ENCODE measurements around the gene SRGAP2.
"Not testable (repeated sequence)": the region's sequence is repeated elsewhere in the genome, so short reads cannot be mapped to it uniquely, and the experiment has no call there.

The SRGAP2 gene

GRCh38 chr1:206210802-206211201 is 7.5 kb downstream of the SRGAP2 start:
- DNase-seq, result not testable (repeated sequence)

- DNase-seq, result not testable (repeated sequence)
Observed at GRCh38 chr1:206215600-206216392, 12.5 kb downstream of the SRGAP2 start.

- not testable (repeated sequence) for DNase-seq
Observed at GRCh38 chr1:206218285-206218684, 14.9 kb downstream of the SRGAP2 start.

GRCh38 chr1:206218765-206219164 is 15.4 kb downstream of the SRGAP2 start:
- DNase-seq, result not testable (repeated sequence)

GRCh38 chr1:206219514-206220331 is 16.4 kb downstream of the SRGAP2 start:
- DNase-seq, result not testable (repeated sequence)

- not testable (repeated sequence) for DNase-seq
Observed at GRCh38 chr1:206220332-206221000, 17.1 kb downstream of the SRGAP2 start.

- DNase-seq, result not testable (repeated sequence)
Observed at GRCh38 chr1:206221585-206221984, 18.2 kb downstream of the SRGAP2 start.

- not testable (repeated sequence) for DNase-seq
Observed at GRCh38 chr1:206224190-206224776, 20.9 kb downstream of the SRGAP2 start.

GRCh38 chr1:206225386-206225785 is 22.0 kb downstream of the SRGAP2 start:
- DNase-seq, result not testable (repeated sequence)

GRCh38 chr1:206226886-206227285 is 23.5 kb downstream of the SRGAP2 start:
- DNase-seq, result not testable (repeated sequence)

- not testable (repeated sequence) for DNase-seq
Observed at GRCh38 chr1:206229286-206229685, 25.9 kb downstream of the SRGAP2 start.

- not testable (repeated sequence) for DNase-seq
Observed at GRCh38 chr1:206231989-206232388, 28.6 kb downstream of the SRGAP2 start.

- not testable (repeated sequence) for DNase-seq
Observed at GRCh38 chr1:206232970-206233645, 29.8 kb downstream of the SRGAP2 start.

- not testable (repeated sequence) for DNase-seq
Observed at GRCh38 chr1:206234189-206234916, 31.0 kb downstream of the SRGAP2 start.

- not testable (repeated sequence) for DNase-seq
Observed at GRCh38 chr1:206235190-206235589, 31.8 kb downstream of the SRGAP2 start.

GRCh38 chr1:206240288-206240687 is 36.9 kb downstream of the SRGAP2 start:
- DNase-seq, result not testable (repeated sequence)

- DNase-seq, result not testable (repeated sequence)
Observed at GRCh38 chr1:206243335-206243734, 40.0 kb downstream of the SRGAP2 start.

- DNase-seq, result not testable (repeated sequence)
Observed at GRCh38 chr1:206245479-206245878, 42.1 kb downstream of the SRGAP2 start.

GRCh38 chr1:206246129-206246886 is 43.0 kb downstream of the SRGAP2 start:
- DNase-seq, result not testable (repeated sequence)

- DNase-seq, result not testable (repeated sequence)
Observed at GRCh38 chr1:206250953-206251681, 47.8 kb downstream of the SRGAP2 start.
